Esophagus squamous epithelium (tissue), 5 donors: ENCODE results near the gene MRPL11. TPM values are rescaled to one million over a fixed set of nuclear protein-coding genes. Genes with fewer than 3 reads are reported as not detected.

Experiments
- DNase-seq: peaks from one replicate; lab custom pipeline; 2025; lab: John Stamatoyannopoulos, UW
- H3K27ac ChIP-seq, 4 donors: fragments of 200-600 bp; sonication (generic); one replicate each; pipeline ENCODE4 v1.5.1; 2016 to 2019; ENCODE audit warnings: mild to moderate bottlenecking in 1 of 4
- H3K27me3 ChIP-seq, 4 donors: fragments of 200-600 bp; sonication (generic); 1 replicate in 3 of 4; 2 replicates in 1 of 4; pipeline versions ENCODE4 v1.5.1 to v1.6.0; 2017 to 2021; ENCODE audit warnings: antibody characterized with exemption in 1 of 4
- H3K36me3 ChIP-seq, 3 donors: fragments of 200-600 bp; sonication (generic); one replicate each; pipeline ENCODE4 v1.5.1; 2016 to 2019
- H3K4me1 ChIP-seq, 3 donors: fragments of 200-600 bp; sonication (generic); one replicate each; pipeline ENCODE4 v1.5.1; 2017 to 2019
- H3K4me3 ChIP-seq, 4 donors: fragments of 200-600 bp; sonication (generic); 1 replicate in 3 of 4; 2 replicates in 1 of 4; pipeline ENCODE4 v1.5.1; 2016 to 2019; ENCODE audit warnings: mild to moderate bottlenecking in 2 of 4, moderate library complexity in 1 of 4
- H3K9me3 ChIP-seq, 3 donors: fragments of 200-600 bp; sonication (generic); one replicate each; pipeline ENCODE4 v1.5.1; 2016 to 2019
- POLR2A ChIP-seq, 4 donors: fragments of 450-650 bp; IDR thresholded peaks; one replicate each; pipeline ENCODE4 v1.6.1; 2017; ENCODE audit warnings: antibody characterized with exemption in 4 of 4, mild to moderate bottlenecking in 4 of 4, moderate library complexity in 3 of 4
- WGBS, 2 donors: methylation state at CpG; one replicate each; pipeline ENCODE4 v1.1.5; 2018; 5-methylcytosine and 5-hydroxymethylcytosine counted together
- intact Hi-C: fragments of 100-400 bp; cut with DNase I; formaldehyde crosslinking; loops from one replicate; pipeline ENCODE4 v1.15.0; 2022
- total RNA-seq, 4 donors: library from RNA; depleted of rRNA; stranded (reverse); fragments of >200 nt; gene quantifications; one replicate each; pipeline ENCODE4 v1.1.0, GENCODE V29; 2016
- TF ChIP-seq, protein P1 (sequence below), 6 experiments: fragments of 450-650 bp in 4 of 6; fragments of 200-600 bp in 2 of 6; sonication (generic) in 2 of 6; IDR thresholded peaks; one replicate each; pipeline ENCODE4 v1.5.1; 2016 to 2019; ENCODE audit warnings: antibody characterized with exemption in 6 of 6, mild to moderate bottlenecking in 4 of 6, moderate library complexity in 4 of 6
- donor health status: DM: yes; HTN: yes; CAD: no.

MRPL11 gene
- total RNA-seq, 4 donors from 2014 or later, result 39.3 to 66.4 (median 54.2) TPM

- 12 to 15% methylated on average over 11 to 30 of the region's 71 CpGs for WGBS, 2 donors
These were observed 17.8 kb downstream of the MRPL11 start, which contains the start of gene NPAS4 for GRCh38 chr11:66420671-66421476. TSS of gene NPAS4 (plus strand) at chr11:66421035. CDS start at chr11:66421180, 145 bp downstream.

GRCh38 chr11:66419825-66420224, 18.8 kb downstream of the MRPL11 start:
- peaks cover 0 to 51% (median 1%) of the 10 kb centered on the region in 4 donors for H3K27me3 ChIP-seq
- H3K36me3 ChIP-seq, result peaks cover 0 to 10% (median 0%) of the 10 kb centered on the region in 3 donors
- WGBS, 2 donors, result 4 to 6% methylated on average over 4 to 10 of the region's 30 CpGs
- intact Hi-C loops, result no loop called here
- no peak overlapping the region for H3K27ac ChIP-seq
- H3K9me3 ChIP-seq, result no peaks in the 10 kb centered on the region
- TF ChIP-seq POLR2A (IDR thresholded peaks at IDR 0.05), result no peak
- TF ChIP-seq, protein P1, sequence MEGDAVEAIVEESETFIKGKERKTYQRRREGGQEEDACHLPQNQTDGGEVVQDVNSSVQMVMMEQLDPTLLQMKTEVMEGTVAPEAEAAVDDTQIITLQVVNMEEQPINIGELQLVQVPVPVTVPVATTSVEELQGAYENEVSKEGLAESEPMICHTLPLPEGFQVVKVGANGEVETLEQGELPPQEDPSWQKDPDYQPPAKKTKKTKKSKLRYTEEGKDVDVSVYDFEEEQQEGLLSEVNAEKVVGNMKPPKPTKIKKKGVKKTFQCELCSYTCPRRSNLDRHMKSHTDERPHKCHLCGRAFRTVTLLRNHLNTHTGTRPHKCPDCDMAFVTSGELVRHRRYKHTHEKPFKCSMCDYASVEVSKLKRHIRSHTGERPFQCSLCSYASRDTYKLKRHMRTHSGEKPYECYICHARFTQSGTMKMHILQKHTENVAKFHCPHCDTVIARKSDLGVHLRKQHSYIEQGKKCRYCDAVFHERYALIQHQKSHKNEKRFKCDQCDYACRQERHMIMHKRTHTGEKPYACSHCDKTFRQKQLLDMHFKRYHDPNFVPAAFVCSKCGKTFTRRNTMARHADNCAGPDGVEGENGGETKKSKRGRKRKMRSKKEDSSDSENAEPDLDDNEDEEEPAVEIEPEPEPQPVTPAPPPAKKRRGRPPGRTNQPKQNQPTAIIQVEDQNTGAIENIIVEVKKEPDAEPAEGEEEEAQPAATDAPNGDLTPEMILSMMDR (IDR thresholded peaks at IDR 0.05), result no peak
- no peak for DNase-seq
- peaks cover 0 to 38% (median 6%) of the 10 kb centered on the region in 3 donors for H3K4me1 ChIP-seq
- no peak overlapping the region for H3K4me3 ChIP-seq

More at GRCh38 chr11:66420671-66421476, 17.8 kb downstream of the MRPL11 start, which contains the start of gene NPAS4:
- Histone ChIP-seq H3K4me1 (peaks cover 0 to 38% (median 6%) of the 10 kb centered on the region in 3 donors), H3K27ac (no peak within 1 kb of the TSS), H3K4me3 (no peak within 1 kb of the TSS), H3K36me3 (peaks cover 0 to 10% (median 0%) of the 10 kb centered on the region in 3 donors), H3K27me3 (peaks cover 0 to 40% (median 1%) of the 10 kb centered on the region in 4 donors), H3K9me3 (no peaks in the 10 kb centered on the region)
- intact Hi-C loops, result no loop called here
- DNase-seq, result no peak
- TF ChIP-seq, protein P1 (IDR thresholded peaks at IDR 0.05), result no peak
- no peak for TF ChIP-seq POLR2A (IDR thresholded peaks at IDR 0.05)

- Histone ChIP-seq H3K27ac (peak overlapping the region in 2 of 4 donors; percentile 61 to 75), H3K4me1 (peaks cover 0 to 38% (median 6%) of the 10 kb centered on the region in 3 donors), H3K4me3 (no peak overlapping the region), H3K27me3 (peaks cover 0 to 60% (median 1%) of the 10 kb centered on the region in 4 donors), H3K9me3 (no peaks in the 10 kb centered on the region), H3K36me3 (peaks cover 0 to 3% (median 0%) of the 10 kb centered on the region in 3 donors)
- no peak for DNase-seq
- no peak for TF ChIP-seq POLR2A (IDR thresholded peaks at IDR 0.05)
- TF ChIP-seq, protein P1 (IDR thresholded peaks at IDR 0.05), result no peak
- intact Hi-C loops, result no loop called here
- 59 to 64% methylated on average over 3 of the region's 3 CpGs for WGBS, 2 donors
These were observed 19.7 kb downstream of the MRPL11 start for GRCh38 chr11:66418986-66419308.

DNA sequence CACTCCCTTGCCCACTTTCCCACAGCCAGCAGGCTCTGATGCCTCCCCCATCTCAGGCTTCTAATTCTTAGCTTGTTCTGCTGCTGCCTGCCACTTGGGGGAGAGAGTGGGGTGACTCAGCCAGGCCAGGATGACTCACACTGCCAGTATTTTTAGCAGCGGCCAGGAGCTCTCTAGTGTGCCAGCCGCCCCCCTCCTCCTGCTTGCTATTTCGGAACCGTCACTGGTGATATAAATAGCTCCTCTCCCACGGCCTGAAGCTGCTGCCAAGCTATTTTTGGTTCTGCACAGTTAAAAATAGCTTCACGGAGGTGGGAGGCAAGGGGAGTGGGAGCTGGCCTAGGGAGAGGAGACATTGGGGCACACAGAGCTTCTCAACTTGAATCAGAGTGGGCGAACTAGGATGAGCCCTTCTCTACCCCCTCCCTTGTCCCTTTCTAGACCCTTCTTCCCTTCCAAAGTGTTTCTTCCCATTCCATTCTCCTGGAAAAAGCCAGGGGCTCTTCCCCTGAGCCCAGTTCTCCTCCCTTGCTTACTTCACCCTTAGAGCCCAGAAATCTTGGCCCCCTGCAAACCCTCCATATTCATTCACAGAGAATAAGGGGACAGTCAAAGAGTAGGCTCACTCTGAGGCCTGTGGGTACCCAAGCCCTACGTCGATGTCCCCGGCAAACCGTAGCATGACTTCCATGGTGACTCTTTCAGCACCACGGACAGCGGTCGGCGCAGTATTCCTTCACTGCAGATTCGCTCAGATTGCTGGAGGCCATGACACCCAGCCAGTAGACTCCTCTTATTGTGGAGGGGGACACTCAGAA, 20.3 kb downstream of the MRPL11 start:
- H3K4me3 ChIP-seq, result no peak overlapping the region
- H3K9me3 ChIP-seq, result no peaks in the 10 kb centered on the region
- H3K36me3 ChIP-seq, result no peaks in the 10 kb centered on the region
- peak overlapping the region in 3 of 4 donors; percentile 61 to 75 (median 75) for H3K27ac ChIP-seq
- peaks cover 0 to 65% (median 1%) of the 10 kb centered on the region in 4 donors for H3K27me3 ChIP-seq
- no peak for DNase-seq
- WGBS, 2 donors, result 2 to 24% methylated on average over 8 to 12 of the region's 16 CpGs
- peaks cover 0 to 38% (median 6%) of the 10 kb centered on the region in 3 donors for H3K4me1 ChIP-seq
- intact Hi-C loops, result no loop called here
- no peak for TF ChIP-seq POLR2A (IDR thresholded peaks at IDR 0.05)
- TF ChIP-seq, protein P1 (IDR thresholded peaks at IDR 0.05), result peak in 2 of 6 experiments; percentile 26 to 53
